ENCODE measurements around the gene SOCS7. TPM values are rescaled to one million over a fixed set of nuclear protein-coding genes. Genes with fewer than 3 reads are reported as not detected.

SOCS7 gene
- total RNA-seq, 1 donor from 2014 or later = 33.6 TPM

- Mint-ChIP-seq H3K4me1 (peaks cover 14% of the 10 kb centered on the region), H3K27ac (peak overlapping the region; percentile 60), H3K27me3 (ENCODE audit: low read depth) (no peaks in the 10 kb centered on the region), H3K36me3 (peaks cover 2% of the 10 kb centered on the region), H3K9me3 (no peaks in the 10 kb centered on the region), H3K4me3 (no peak overlapping the region)
- no peak for TF ChIP-seq CTCF (IDR thresholded peaks at IDR 0.05; ENCODE audit: unreplicated experiment)
- no peak for DNase-seq (ENCODE audit: low spot score in 2 of 2, unreplicated experiment in 2 of 2)
Measured at GRCh38 chr17:38441429-38442061, 89.9 kb downstream of the SOCS7 start.

GRCh38 chr17:38442548-38442947 is 90.9 kb downstream of the SOCS7 start:
- no peak for TF ChIP-seq CTCF (IDR thresholded peaks at IDR 0.05; ENCODE audit: unreplicated experiment)
- Mint-ChIP-seq H3K4me1 (peaks cover 14% of the 10 kb centered on the region), H3K27me3 (ENCODE audit: low read depth) (no peaks in the 10 kb centered on the region), H3K27ac (no peak overlapping the region), H3K36me3 (no peaks in the 10 kb centered on the region), H3K9me3 (no peaks in the 10 kb centered on the region), H3K4me3 (no peak overlapping the region)
- no peak for DNase-seq (ENCODE audit: low spot score in 2 of 2, unreplicated experiment in 2 of 2)

GRCh38 chr17:38443356-38444031 is 91.8 kb downstream of the SOCS7 start:
- no peaks in the 10 kb centered on the region for H3K9me3 Mint-ChIP-seq
- no peak for TF ChIP-seq CTCF (IDR thresholded peaks at IDR 0.05; ENCODE audit: unreplicated experiment)
- no peak overlapping the region for H3K4me3 Mint-ChIP-seq
- H3K27ac Mint-ChIP-seq = no peak overlapping the region
- H3K4me1 Mint-ChIP-seq = peaks cover 19% of the 10 kb centered on the region
- no peaks in the 10 kb centered on the region for H3K27me3 Mint-ChIP-seq (ENCODE audit: low read depth)
- H3K36me3 Mint-ChIP-seq = no peaks in the 10 kb centered on the region
- no peak for DNase-seq (ENCODE audit: low spot score in 2 of 2, unreplicated experiment in 2 of 2)

GRCh38 chr17:38444151-38444550 is 92.5 kb downstream of the SOCS7 start:
- Mint-ChIP-seq H3K4me1 (peaks cover 23% of the 10 kb centered on the region), H3K27me3 (ENCODE audit: low read depth) (no peaks in the 10 kb centered on the region), H3K4me3 (no peak overlapping the region), H3K27ac (no peak overlapping the region), H3K36me3 (no peaks in the 10 kb centered on the region), H3K9me3 (no peaks in the 10 kb centered on the region)
- DNase-seq (ENCODE audit: low spot score in 2 of 2, unreplicated experiment in 2 of 2) = peak; percentile 65 to 81
- TF ChIP-seq CTCF (IDR thresholded peaks at IDR 0.05; ENCODE audit: unreplicated experiment) = peak; percentile 83

- H3K27ac Mint-ChIP-seq = peak overlapping the region; percentile 54
- TF ChIP-seq CTCF (IDR thresholded peaks at IDR 0.05; ENCODE audit: unreplicated experiment) = no peak
- H3K27me3 Mint-ChIP-seq (ENCODE audit: low read depth) = no peaks in the 10 kb centered on the region
- no peaks in the 10 kb centered on the region for H3K9me3 Mint-ChIP-seq
- no peak for DNase-seq (ENCODE audit: low spot score in 2 of 2, unreplicated experiment in 2 of 2)
- peaks cover 49% of the 10 kb centered on the region for H3K4me1 Mint-ChIP-seq
- H3K36me3 Mint-ChIP-seq = no peaks in the 10 kb centered on the region
- H3K4me3 Mint-ChIP-seq = no peak overlapping the region
Measured at GRCh38 chr17:38447502-38448085, 96.0 kb downstream of the SOCS7 start.
